Kidney capillary endothelial cell (primary cell): ENCODE data around the gene HAPLN3.

Experiments
- DNase-seq: peaks from one replicate; pipeline ENCODE4 v3.0.0-alpha.2; 2018; ENCODE audit warnings: low spot score

The HAPLN3 gene

GRCh38 chr15:88894348-88894818 is 961 bp downstream of the HAPLN3 start:
- no peak for DNase-seq

- no peak for DNase-seq
These were observed 3.6 kb downstream of the HAPLN3 start for GRCh38 chr15:88891540-88892254.

- DNase-seq, result no peak
These were observed 4.8 kb downstream of the HAPLN3 start for GRCh38 chr15:88890495-88890894.

- no peak for DNase-seq
These were observed 6.6 kb downstream of the HAPLN3 start for GRCh38 chr15:88888719-88889118.

- DNase-seq, result no peak
These were observed 8.2 kb downstream of the HAPLN3 start for GRCh38 chr15:88887068-88887580.

GRCh38 chr15:88882785-88883184 is 12.6 kb downstream of the HAPLN3 start:
- no peak for DNase-seq

GRCh38 chr15:88881775-88882174 is 13.6 kb downstream of the HAPLN3 start:
- no peak for DNase-seq

GRCh38 chr15:88880944-88881740 is 14.2 kb downstream of the HAPLN3 start:
- DNase-seq, result no peak

- DNase-seq, result peak; percentile 25
These were observed 16.6 kb downstream of the HAPLN3 start for GRCh38 chr15:88878720-88879184.

GRCh38 chr15:88877906-88878305 is 17.4 kb downstream of the HAPLN3 start:
- DNase-seq, result no peak

GRCh38 chr15:88877415-88877814 is 17.9 kb downstream of the HAPLN3 start:
- no peak for DNase-seq

GRCh38 chr15:88876573-88876972 is 18.8 kb downstream of the HAPLN3 start:
- DNase-seq, result no peak

- DNase-seq, result no peak
These were observed 20.7 kb downstream of the HAPLN3 start for GRCh38 chr15:88874684-88875083.

- DNase-seq, result no peak
These were observed 21.1 kb downstream of the HAPLN3 start for GRCh38 chr15:88874275-88874674.

- DNase-seq, result no peak
These were observed 21.6 kb downstream of the HAPLN3 start for GRCh38 chr15:88873786-88874185.

GRCh38 chr15:88872706-88873105 is 22.6 kb downstream of the HAPLN3 start:
- DNase-seq, result no peak

GRCh38 chr15:88872106-88872505 is 23.2 kb downstream of the HAPLN3 start:
- DNase-seq, result no peak

- DNase-seq, result no peak
These were observed 24.0 kb downstream of the HAPLN3 start for GRCh38 chr15:88871313-88871712.

- DNase-seq, result no peak
These were observed 29.0 kb downstream of the HAPLN3 start for GRCh38 chr15:88866295-88866881.

GRCh38 chr15:88865498-88866099 is 29.7 kb downstream of the HAPLN3 start:
- no peak for DNase-seq

- no peak for DNase-seq
These were observed 30.4 kb downstream of the HAPLN3 start for GRCh38 chr15:88864861-88865497.

- no peak for DNase-seq
These were observed 31.9 kb downstream of the HAPLN3 start for GRCh38 chr15:88863412-88863811.
